ENCODE results near the gene RNF7. TPM values are rescaled to one million over a fixed set of nuclear protein-coding genes. Genes with fewer than 3 reads are reported as not detected.

Gene RNF7
- total RNA-seq, 1 donor from 2014 or later, result 103 TPM

DNA sequence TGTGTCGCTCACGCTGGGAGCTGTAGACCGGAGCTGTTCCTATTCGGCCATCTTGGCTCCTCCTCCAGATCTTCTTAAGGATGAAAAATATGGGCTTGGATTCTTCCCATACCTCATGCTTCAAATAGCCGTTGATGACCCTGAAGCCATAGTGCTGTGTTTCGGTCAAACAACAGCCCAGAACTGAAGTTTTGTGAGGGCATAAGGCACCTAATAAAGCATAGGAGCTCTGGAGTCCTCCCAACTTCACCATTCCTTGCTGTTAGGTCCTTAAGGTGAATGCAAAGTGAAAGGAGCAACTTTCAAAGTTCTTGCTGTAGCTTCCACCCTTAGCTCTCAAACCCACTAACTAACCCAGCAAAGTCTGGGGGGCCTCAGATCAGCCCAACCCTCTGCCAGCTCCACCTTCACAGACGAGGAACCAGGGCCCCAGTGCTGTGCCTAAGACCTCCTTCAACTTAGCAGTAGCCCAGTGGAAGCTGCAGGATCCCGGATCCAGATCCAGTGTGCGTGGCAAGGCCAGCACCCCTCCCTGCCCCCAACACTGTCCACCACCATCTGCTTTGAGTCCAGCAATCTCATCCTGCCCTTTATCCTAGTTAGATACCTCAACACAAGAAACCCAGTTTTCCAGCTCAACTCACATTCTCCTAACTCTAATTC, 25.1 kb downstream of the RNF7 start, which contains the start of gene GRK7:
TSS of gene GRK7 (plus strand) at position 321 of the 663 bp plus-strand sequence. CDS start 14,877 bp downstream, outside the sequence.
- Mint-ChIP-seq H3K36me3 (ENCODE audit: low read depth) (no peaks in the 10 kb centered on the region), H3K4me3 (peak within 1 kb of the TSS; percentile 59), H3K9me3 (no peaks in the 10 kb centered on the region), H3K4me1 (peaks cover 3% of the 10 kb centered on the region), H3K27me3 (ENCODE audit: low read depth) (no peaks in the 10 kb centered on the region), H3K27ac (ENCODE audit: unreplicated experiment) (peak within 1 kb of the TSS; percentile 75)
- TF ChIP-seq, protein P1, sequence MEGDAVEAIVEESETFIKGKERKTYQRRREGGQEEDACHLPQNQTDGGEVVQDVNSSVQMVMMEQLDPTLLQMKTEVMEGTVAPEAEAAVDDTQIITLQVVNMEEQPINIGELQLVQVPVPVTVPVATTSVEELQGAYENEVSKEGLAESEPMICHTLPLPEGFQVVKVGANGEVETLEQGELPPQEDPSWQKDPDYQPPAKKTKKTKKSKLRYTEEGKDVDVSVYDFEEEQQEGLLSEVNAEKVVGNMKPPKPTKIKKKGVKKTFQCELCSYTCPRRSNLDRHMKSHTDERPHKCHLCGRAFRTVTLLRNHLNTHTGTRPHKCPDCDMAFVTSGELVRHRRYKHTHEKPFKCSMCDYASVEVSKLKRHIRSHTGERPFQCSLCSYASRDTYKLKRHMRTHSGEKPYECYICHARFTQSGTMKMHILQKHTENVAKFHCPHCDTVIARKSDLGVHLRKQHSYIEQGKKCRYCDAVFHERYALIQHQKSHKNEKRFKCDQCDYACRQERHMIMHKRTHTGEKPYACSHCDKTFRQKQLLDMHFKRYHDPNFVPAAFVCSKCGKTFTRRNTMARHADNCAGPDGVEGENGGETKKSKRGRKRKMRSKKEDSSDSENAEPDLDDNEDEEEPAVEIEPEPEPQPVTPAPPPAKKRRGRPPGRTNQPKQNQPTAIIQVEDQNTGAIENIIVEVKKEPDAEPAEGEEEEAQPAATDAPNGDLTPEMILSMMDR (conservative IDR thresholded peaks at IDR 0.05), result no peak
- DNase-seq (ENCODE audit: low read depth, low spot score), result no peak

DNA sequence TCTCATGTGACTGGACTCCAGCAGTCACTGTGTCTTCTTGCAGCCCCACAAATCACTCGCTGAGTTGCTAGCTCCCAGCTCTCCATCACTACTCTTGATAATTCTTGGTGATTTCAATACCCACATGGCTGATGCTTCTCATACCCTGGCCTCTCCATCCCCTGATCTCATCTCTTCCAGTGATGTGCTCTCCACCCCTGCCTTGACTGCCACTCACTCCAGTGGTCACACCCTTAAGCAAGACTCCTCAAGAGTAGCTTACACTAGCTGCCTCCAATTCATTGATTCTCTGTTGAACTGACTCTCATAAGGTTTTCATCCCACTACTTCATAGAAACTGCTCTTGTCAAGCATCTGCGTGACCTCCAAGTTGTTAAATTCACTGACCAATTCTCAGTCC, 25.9 kb downstream of the RNF7 start:
- no peak for DNase-seq (ENCODE audit: low read depth, low spot score)
- H3K9me3 Mint-ChIP-seq, result no peaks in the 10 kb centered on the region
- no peaks in the 10 kb centered on the region for H3K36me3 Mint-ChIP-seq (ENCODE audit: low read depth)
- H3K4me1 Mint-ChIP-seq, result peaks cover 5% of the 10 kb centered on the region
- H3K27ac Mint-ChIP-seq (ENCODE audit: unreplicated experiment), result no peak overlapping the region
- no peaks in the 10 kb centered on the region for H3K27me3 Mint-ChIP-seq (ENCODE audit: low read depth)
- TF ChIP-seq, protein P1 (conservative IDR thresholded peaks at IDR 0.05), result no peak
- H3K4me3 Mint-ChIP-seq, result no peak overlapping the region

DNA sequence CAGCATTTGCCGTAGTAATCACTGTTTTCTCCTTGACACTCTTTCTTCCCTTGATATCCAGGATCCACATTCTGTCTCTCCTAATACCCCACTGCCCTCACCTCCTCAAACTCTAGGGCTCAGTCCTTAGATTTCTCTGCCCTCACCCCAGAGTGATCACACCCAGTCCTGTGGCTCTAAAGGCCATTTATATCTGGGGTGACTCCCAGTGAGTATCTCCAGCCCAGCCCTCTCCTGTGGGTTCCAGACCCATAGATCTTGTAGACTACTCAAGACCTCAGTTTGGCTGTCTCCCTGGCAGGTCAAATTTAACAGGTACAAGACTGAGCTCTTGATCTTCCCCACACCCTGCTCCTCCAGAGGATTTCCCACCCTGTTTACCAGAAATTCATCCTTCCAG, 26.4 kb downstream of the RNF7 start:
- Mint-ChIP-seq H3K36me3 (ENCODE audit: low read depth) (no peaks in the 10 kb centered on the region), H3K27ac (ENCODE audit: unreplicated experiment) (no peak overlapping the region), H3K27me3 (ENCODE audit: low read depth) (no peaks in the 10 kb centered on the region), H3K4me1 (peaks cover 9% of the 10 kb centered on the region), H3K4me3 (no peak overlapping the region), H3K9me3 (no peaks in the 10 kb centered on the region)
- no peak for DNase-seq (ENCODE audit: low read depth, low spot score)
- TF ChIP-seq, protein P1 (conservative IDR thresholded peaks at IDR 0.05), result no peak

DNA sequence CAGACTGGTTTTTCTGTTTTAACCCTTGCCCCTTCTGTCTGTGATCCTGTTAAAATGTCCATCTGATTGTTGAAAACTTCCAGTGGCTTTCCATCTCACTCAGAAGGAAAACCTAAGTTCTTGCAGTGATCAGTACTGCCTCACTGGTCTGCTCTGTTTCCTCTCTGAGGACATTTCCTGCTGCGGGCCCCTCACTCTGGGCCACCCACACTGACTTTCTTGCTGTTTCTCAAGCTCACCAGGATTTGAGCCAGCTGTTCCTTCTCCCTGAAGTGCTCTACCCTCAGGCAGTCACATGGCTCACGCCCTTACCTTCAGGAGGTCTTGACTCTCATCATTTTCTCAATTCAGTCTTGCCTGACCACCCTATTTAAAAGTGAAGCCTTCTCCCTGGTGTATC, 26.9 kb downstream of the RNF7 start:
- Mint-ChIP-seq H3K36me3 (ENCODE audit: low read depth) (no peaks in the 10 kb centered on the region), H3K4me3 (no peak overlapping the region), H3K27me3 (ENCODE audit: low read depth) (no peaks in the 10 kb centered on the region), H3K4me1 (peaks cover 15% of the 10 kb centered on the region), H3K27ac (ENCODE audit: unreplicated experiment) (no peak overlapping the region), H3K9me3 (no peaks in the 10 kb centered on the region)
- TF ChIP-seq, protein P1 (conservative IDR thresholded peaks at IDR 0.05), result no peak
- DNase-seq (ENCODE audit: low read depth, low spot score), result no peak

DNA sequence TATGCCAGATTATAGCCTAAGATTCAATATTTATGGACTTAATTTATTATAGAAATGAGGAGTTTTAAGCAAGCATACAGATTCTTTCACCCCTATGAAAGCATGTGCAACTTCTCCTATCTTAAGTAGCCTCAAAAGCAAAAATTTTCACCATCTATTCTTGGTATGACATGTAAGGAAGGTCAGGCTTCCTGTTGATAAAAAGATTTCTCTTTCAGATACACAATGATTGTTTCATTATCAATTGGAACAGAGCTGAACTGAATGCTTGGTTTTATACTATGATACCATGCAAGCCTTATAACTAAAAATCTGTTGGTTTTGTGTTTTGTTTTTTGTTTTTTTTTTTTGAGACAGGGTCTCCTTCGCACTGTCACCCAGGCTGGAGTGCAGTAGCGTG, 29.0 kb downstream of the RNF7 start:
- Mint-ChIP-seq H3K27ac (ENCODE audit: unreplicated experiment) (no peak overlapping the region), H3K4me3 (no peak overlapping the region), H3K4me1 (peaks cover 16% of the 10 kb centered on the region), H3K36me3 (ENCODE audit: low read depth) (no peaks in the 10 kb centered on the region), H3K27me3 (ENCODE audit: low read depth) (no peaks in the 10 kb centered on the region), H3K9me3 (no peaks in the 10 kb centered on the region)
- no peak for DNase-seq (ENCODE audit: low read depth, low spot score)
- TF ChIP-seq, protein P1 (conservative IDR thresholded peaks at IDR 0.05), result no peak

Measured in neural crest cell (in vitro differentiated cells).